Natural killer cell (primary cell): ENCODE measurements around the gene FMN1. TPM values are rescaled to one million over a fixed set of nuclear protein-coding genes. Genes with fewer than 3 reads are reported as not detected.

ENCODE experiments used
- ATAC-seq, 3 donors: fragments of 150-1000 bp in 2 of 3; fragments of 200-7000 bp in 1 of 3; cut with Tn5 transposase; 1 replicate in 1 of 3; 2 replicates in 2 of 3; pipeline ENCODE4 v1.10.0; 2021; ENCODE audit warnings: mild to moderate bottlenecking in 2 of 3, moderate library complexity in 2 of 3
- DNase-seq, 2 donors: peaks; one replicate each; pipeline versions ENCODE4 v3.0.0 to v3.0.0-alpha.2; 2013 to 2021; ENCODE audit warnings: mixed read lengths in 1 of 2
- H3K27ac ChIP-seq: one replicate; pipeline ENCODE4 v1.5.1; 2013; ENCODE audit warnings: mild to moderate bottlenecking, low read length
- H3K27me3 ChIP-seq: one replicate; pipeline ENCODE4 v1.6.1; 2013; ENCODE audit warnings: low read length; ENCODE audit not compliant: control insufficient read depth, insufficient read depth
- H3K36me3 ChIP-seq: one replicate; pipeline ENCODE4 v1.6.1; 2013; ENCODE audit warnings: low read length; ENCODE audit not compliant: control insufficient read depth, insufficient read depth
- H3K4me1 ChIP-seq: one replicate; pipeline ENCODE4 v1.6.1; 2013; ENCODE audit warnings: low read length; ENCODE audit not compliant: control insufficient read depth, insufficient read depth
- H3K4me3 ChIP-seq: one replicate; pipeline ENCODE4 v1.5.1; 2013; ENCODE audit warnings: low read length
- H3K9me3 ChIP-seq: one replicate; pipeline ENCODE4 v1.6.1; 2013; ENCODE audit warnings: low read length; ENCODE audit not compliant: control insufficient read depth, insufficient read depth
- H3K27ac Mint-ChIP-seq, 2 donors: one replicate each; pipeline ENCODE4 v1.8.0; 2022; ENCODE audit warnings: mild to moderate bottlenecking in 2 of 2, mixed read lengths in 2 of 2, moderate library complexity in 1 of 2
- H3K27me3 Mint-ChIP-seq, 2 donors: one replicate each; pipeline ENCODE4 v1.8.0; 2022; ENCODE audit warnings: low read depth in 2 of 2, mixed read lengths in 2 of 2
- H3K36me3 Mint-ChIP-seq: one replicate; pipeline ENCODE4 v1.8.0; 2022; ENCODE audit warnings: mixed read lengths
- H3K4me1 Mint-ChIP-seq, 2 donors: one replicate each; pipeline ENCODE4 v1.8.0; 2022; ENCODE audit warnings: mixed read lengths in 2 of 2
- H3K4me3 Mint-ChIP-seq: one replicate; pipeline ENCODE4 v1.8.0; 2022; ENCODE audit warnings: mild to moderate bottlenecking, moderate library complexity, mixed read lengths
- H3K9me3 Mint-ChIP-seq, 2 donors: one replicate each; pipeline ENCODE4 v1.8.0; 2022; ENCODE audit warnings: mixed read lengths in 2 of 2
- WGBS: methylation state at CpG from one replicate; pipeline ENCODE4 v1.1.7; 2013; ENCODE audit warnings: missing lambda C conversion rate; ENCODE audit not compliant: insufficient coverage; 5-methylcytosine and 5-hydroxymethylcytosine counted together
- intact Hi-C: fragments of 100-400 bp; cut with micrococcal nuclease; formaldehyde crosslinking; loops from one replicate; pipeline ENCODE4 v1.14.2; 2022
- total RNA-seq, 4 donors: library from RNA; stranded (reverse); fragments of 120-200 nt in 1 of 4; gene quantifications; one replicate each; pipeline versions ENCODE4 v1.2.3 to v1.2.4, GENCODE V29; 2013 to 2022
- TF ChIP-seq, protein P1 (sequence below): fragments of 200-600 bp; IDR thresholded peaks from one replicate; pipeline ENCODE4 v1.8.0; 2022; ENCODE audit warnings: antibody characterized with exemption

FMN1 gene
- total RNA-seq, 3 donors from 2014 or later (not counting 1 experiment from before 2014, with no cell fraction given): 2.0 to 19.2 (median 2.2) TPM

DNA sequence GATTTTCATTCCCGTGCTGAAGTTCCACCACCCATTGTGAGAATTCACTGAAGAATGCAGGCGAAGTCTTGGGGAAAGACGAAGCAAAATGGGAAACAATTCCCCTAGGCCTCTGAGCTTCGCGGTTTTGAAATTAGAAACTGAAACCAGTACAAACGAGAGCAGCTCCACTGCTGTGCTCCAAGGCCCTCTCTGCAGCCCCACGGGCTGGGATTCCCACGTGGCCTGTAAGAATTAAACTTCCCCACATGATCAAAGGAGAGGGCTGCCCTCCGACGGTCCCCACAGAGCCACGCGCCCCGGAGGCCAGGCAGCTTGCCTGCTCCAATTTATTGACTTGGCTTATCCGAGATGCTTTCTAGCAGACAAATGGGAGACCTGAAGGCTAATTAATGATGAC lies 332.8 kb downstream of the FMN1 start:
- H3K27ac ChIP-seq: no peak overlapping the region
- H3K27ac Mint-ChIP-seq: no peak overlapping the region
- TF ChIP-seq, protein P1, sequence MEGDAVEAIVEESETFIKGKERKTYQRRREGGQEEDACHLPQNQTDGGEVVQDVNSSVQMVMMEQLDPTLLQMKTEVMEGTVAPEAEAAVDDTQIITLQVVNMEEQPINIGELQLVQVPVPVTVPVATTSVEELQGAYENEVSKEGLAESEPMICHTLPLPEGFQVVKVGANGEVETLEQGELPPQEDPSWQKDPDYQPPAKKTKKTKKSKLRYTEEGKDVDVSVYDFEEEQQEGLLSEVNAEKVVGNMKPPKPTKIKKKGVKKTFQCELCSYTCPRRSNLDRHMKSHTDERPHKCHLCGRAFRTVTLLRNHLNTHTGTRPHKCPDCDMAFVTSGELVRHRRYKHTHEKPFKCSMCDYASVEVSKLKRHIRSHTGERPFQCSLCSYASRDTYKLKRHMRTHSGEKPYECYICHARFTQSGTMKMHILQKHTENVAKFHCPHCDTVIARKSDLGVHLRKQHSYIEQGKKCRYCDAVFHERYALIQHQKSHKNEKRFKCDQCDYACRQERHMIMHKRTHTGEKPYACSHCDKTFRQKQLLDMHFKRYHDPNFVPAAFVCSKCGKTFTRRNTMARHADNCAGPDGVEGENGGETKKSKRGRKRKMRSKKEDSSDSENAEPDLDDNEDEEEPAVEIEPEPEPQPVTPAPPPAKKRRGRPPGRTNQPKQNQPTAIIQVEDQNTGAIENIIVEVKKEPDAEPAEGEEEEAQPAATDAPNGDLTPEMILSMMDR: no peak
- no peak for ATAC-seq
- H3K9me3 ChIP-seq: no peaks in the 10 kb centered on the region
- no peak overlapping the region for H3K4me3 ChIP-seq
- H3K36me3 Mint-ChIP-seq: no peaks in the 10 kb centered on the region
- H3K36me3 ChIP-seq: no peaks in the 10 kb centered on the region
- H3K4me1 Mint-ChIP-seq: peaks cover 0 to 4% of the 10 kb centered on the region in 2 donors
- no peaks in the 10 kb centered on the region for H3K9me3 Mint-ChIP-seq
- no peaks in the 10 kb centered on the region for H3K27me3 Mint-ChIP-seq
- no peak overlapping the region for H3K4me3 Mint-ChIP-seq
- 57% methylated on average over 14 of the region's 14 CpGs for WGBS
- no peaks in the 10 kb centered on the region for H3K4me1 ChIP-seq
- no peaks in the 10 kb centered on the region for H3K27me3 ChIP-seq
- DNase-seq: no peak
- intact Hi-C loops: no loop called here

DNA sequence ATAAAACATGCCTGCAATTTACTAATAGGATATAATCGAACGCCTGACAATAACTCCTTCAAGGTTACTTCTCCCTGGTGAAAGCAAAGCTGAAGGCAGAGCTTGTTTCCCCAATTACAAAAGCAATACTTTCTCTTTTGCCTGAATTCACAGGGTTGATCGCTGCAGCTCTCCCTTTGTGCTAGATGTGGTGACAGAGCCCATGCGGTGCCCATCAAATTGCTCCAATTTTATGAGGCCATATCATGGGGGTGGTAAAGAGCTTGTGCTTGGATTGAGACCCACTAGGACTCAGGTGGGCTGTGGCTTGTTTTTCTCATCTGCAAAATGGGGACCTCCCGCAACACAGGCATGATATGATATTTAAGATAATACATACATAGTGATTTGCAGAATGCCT lies 333.3 kb downstream of the FMN1 start:
- DNase-seq (no peak), ATAC-seq (no peak)
- no peaks in the 10 kb centered on the region for H3K9me3 ChIP-seq
- H3K4me3 ChIP-seq: no peak overlapping the region
- Mint-ChIP-seq H3K4me1 (peaks cover 0 to 4% of the 10 kb centered on the region in 2 donors), H3K36me3 (no peaks in the 10 kb centered on the region), H3K27me3 (no peaks in the 10 kb centered on the region), H3K4me3 (no peak overlapping the region), H3K27ac (no peak overlapping the region), H3K9me3 (no peaks in the 10 kb centered on the region)
- intact Hi-C loops: no loop called here
- no peaks in the 10 kb centered on the region for H3K36me3 ChIP-seq
- H3K27me3 ChIP-seq: no peaks in the 10 kb centered on the region
- H3K27ac ChIP-seq: no peak overlapping the region
- 92% methylated on average over 4 of the region's 5 CpGs for WGBS
- H3K4me1 ChIP-seq: no peaks in the 10 kb centered on the region
- TF ChIP-seq, protein P1: no peak

DNA sequence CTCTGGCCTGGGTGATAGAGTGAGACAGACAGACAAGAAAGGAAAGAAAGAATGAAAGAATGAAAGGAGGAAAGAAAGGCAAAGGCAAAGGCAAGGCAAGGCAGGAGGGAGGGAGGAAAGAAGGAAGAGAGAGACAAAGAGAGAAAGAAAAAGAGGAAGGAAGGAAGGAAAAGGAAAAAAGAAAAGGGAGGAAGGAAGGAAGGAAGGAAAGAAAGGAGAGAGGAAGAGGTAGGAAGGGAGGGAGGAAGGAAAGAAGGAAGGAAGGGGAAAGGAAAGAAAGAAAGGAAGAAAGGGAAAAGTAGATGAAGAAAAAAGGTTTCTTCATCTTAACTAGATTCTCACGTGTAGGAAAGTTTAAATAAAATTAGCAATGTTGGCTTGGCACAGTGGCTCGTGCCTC lies 334.5 kb downstream of the FMN1 start:
- Mint-ChIP-seq H3K4me3 (no peak overlapping the region), H3K27me3 (no peaks in the 10 kb centered on the region), H3K9me3 (no peaks in the 10 kb centered on the region), H3K4me1 (peaks cover 0 to 4% of the 10 kb centered on the region in 2 donors), H3K36me3 (no peaks in the 10 kb centered on the region), H3K27ac (no peak overlapping the region)
- no peaks in the 10 kb centered on the region for H3K9me3 ChIP-seq
- intact Hi-C loops: no loop called here
- no peak for DNase-seq
- H3K36me3 ChIP-seq: no peaks in the 10 kb centered on the region
- H3K4me1 ChIP-seq: no peaks in the 10 kb centered on the region
- no peak for ATAC-seq
- H3K27me3 ChIP-seq: no peaks in the 10 kb centered on the region
- 81% methylated on average over 2 of the region's 2 CpGs for WGBS
- TF ChIP-seq, protein P1: no peak
- H3K4me3 ChIP-seq: no peak overlapping the region
- no peak overlapping the region for H3K27ac ChIP-seq

DNA sequence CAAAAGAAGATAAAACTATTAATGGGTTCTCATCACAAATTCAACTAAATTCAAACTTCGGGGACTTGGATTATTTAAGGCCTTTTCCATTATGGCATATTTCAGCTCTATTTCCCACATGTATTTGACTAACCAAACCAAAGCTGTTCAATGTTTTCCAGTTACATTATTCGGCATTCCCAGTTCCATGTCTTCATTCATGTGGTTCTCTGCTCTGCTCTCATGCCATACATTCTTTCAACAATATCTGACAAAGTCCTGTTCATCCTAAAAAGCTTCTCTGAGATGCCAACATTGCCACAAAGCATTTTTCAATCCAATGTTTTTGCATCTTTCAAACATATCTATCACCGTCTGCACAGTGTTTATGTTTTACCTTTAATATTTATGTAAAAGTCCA lies 335.3 kb downstream of the FMN1 start:
- DNase-seq: no peak
- Histone ChIP-seq H3K4me3 (no peak overlapping the region), H3K9me3 (no peaks in the 10 kb centered on the region), H3K27ac (no peak overlapping the region), H3K4me1 (no peaks in the 10 kb centered on the region), H3K27me3 (no peaks in the 10 kb centered on the region), H3K36me3 (no peaks in the 10 kb centered on the region)
- Mint-ChIP-seq H3K9me3 (no peaks in the 10 kb centered on the region), H3K27me3 (no peaks in the 10 kb centered on the region), H3K4me3 (no peak overlapping the region), H3K4me1 (peaks cover 0 to 4% of the 10 kb centered on the region in 2 donors), H3K36me3 (no peaks in the 10 kb centered on the region), H3K27ac (no peak overlapping the region)
- TF ChIP-seq, protein P1: no peak
- whole genome bisulfite sequencing: 93% methylated on average over 3 of the region's 3 CpGs
- ATAC-seq: no peak
- intact Hi-C loops: no loop called here
